NB4 (cell line): ENCODE results near the gene AADACL2.
A peak's percentile ranks its signal among the peaks of the same experiment; 100 is the strongest.

Experiments
- DNase-seq: peaks from one replicate; pipeline ENCODE4 v3.0.0; 2010; ENCODE audit warnings: low read depth
- H3K4me3 ChIP-seq: one replicate; pipeline ENCODE4 v1.5.1; 2011; ENCODE audit warnings: mild to moderate bottlenecking, low read depth, low read length, moderate library complexity
- CTCF ChIP-seq: IDR thresholded peaks from one replicate; pipeline ENCODE4 v1.5.1; 2012; ENCODE audit warnings: low read depth, low read length
- MYC ChIP-seq: IDR thresholded peaks from 2 replicates; pipeline ENCODE4 v1.6.1; 2011; ENCODE audit warnings: low read depth, low read length
- POLR2A ChIP-seq: IDR thresholded peaks from 2 replicates; pipeline ENCODE4 v1.6.1; 2011; ENCODE audit warnings: mild to moderate bottlenecking; ENCODE audit not compliant: insufficient read length; ENCODE audit errors: extremely low read depth
- TF ChIP-seq, protein P1 (sequence below): IDR thresholded peaks from 2 replicates; pipeline ENCODE4 v1.6.1; 2011; ENCODE audit warnings: low read depth, low read length

AADACL2 gene

GRCh38 chr3:151768393-151768930 is 34.7 kb downstream of the AADACL2 start:
- DNase-seq = peak; percentile 9
- TF ChIP-seq MYC (no peak), CTCF (no peak), POLR2A (no peak)
- TF ChIP-seq, protein P1, sequence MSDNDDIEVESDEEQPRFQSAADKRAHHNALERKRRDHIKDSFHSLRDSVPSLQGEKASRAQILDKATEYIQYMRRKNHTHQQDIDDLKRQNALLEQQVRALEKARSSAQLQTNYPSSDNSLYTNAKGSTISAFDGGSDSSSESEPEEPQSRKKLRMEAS = no peak
- H3K4me3 ChIP-seq = no peak overlapping the region

DNA sequence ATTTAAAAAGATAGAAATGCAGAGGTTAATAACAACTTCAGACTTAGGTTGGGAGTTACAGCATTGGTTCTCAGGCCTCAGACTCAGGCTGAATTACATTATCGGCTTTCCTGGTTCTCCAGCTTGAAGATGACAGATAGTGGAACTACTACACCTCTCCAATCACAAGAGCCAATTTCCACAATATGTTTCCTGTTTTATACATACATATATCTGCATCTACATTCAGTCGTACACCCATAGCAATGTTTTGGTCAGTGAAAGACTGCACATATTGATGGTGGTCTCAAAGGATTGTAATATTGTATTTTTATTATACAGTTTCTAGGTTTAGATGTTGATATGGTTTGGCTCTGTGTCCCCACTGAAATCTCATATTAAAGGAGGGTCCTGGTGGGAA is 35.4 kb downstream of the AADACL2 start:
- TF ChIP-seq MYC (no peak), CTCF (no peak), POLR2A (no peak)
- TF ChIP-seq, protein P1 = no peak
- peak; percentile 5 for DNase-seq
- no peak overlapping the region for H3K4me3 ChIP-seq

- no peak for TF ChIP-seq POLR2A
- DNase-seq = peak; percentile 61
- no peak overlapping the region for H3K4me3 ChIP-seq
These were observed 37.2 kb downstream of the AADACL2 start for GRCh38 chr3:151770956-151771355.

GRCh38 chr3:151772825-151773480 is 39.2 kb downstream of the AADACL2 start:
- TF ChIP-seq, protein P1 = no peak
- TF ChIP-seq POLR2A = no peak
- no peak for TF ChIP-seq CTCF
- TF ChIP-seq MYC = no peak
- DNase-seq = no peak
- H3K4me3 ChIP-seq = no peak overlapping the region

- no peak overlapping the region for H3K4me3 ChIP-seq
- DNase-seq = no peak
- no peak for TF ChIP-seq POLR2A
- TF ChIP-seq, protein P1 = no peak
These were observed 40.5 kb downstream of the AADACL2 start for GRCh38 chr3:151774235-151774634.

GRCh38 chr3:151774910-151775309 is 41.2 kb downstream of the AADACL2 start:
- no peak for TF ChIP-seq MYC
- TF ChIP-seq CTCF = no peak
- DNase-seq = no peak
- no peak overlapping the region for H3K4me3 ChIP-seq
